Neural cell (in vitro differentiated cells): ENCODE data around the gene HDAC4. TPM values are rescaled to one million over a fixed set of nuclear protein-coding genes. Genes with fewer than 3 reads are reported as not detected.

ENCODE experiments used
- H2AFZ ChIP-seq: fragments of 200-600, 300-800 bp; sonication (generic), shearing (Covaris generic); 2 replicates; pipeline ENCODE4 v1.6.0; 2014; ENCODE audit warnings: low read depth, mild to moderate bottlenecking, antibody characterized with exemption, low read length, moderate library complexity
- H3F3A ChIP-seq: fragments of 200-600 bp; shearing (Covaris generic); 2 replicates; pipeline ENCODE4 v1.6.1; 2016; ENCODE audit warnings: mild to moderate bottlenecking, moderate library complexity, mixed read lengths, antibody characterized with exemption, low read length; ENCODE audit not compliant: insufficient read depth, poor library complexity, severe bottlenecking
- H3K27ac ChIP-seq: fragments of 200-600, 300-800 bp; sonication (generic), shearing (Covaris generic); 2 replicates; pipeline ENCODE4 v1.5.1; 2014; ENCODE audit warnings: mild to moderate bottlenecking, low read length, moderate library complexity
- H3K27me3 ChIP-seq: fragments of 300-800, 200-600 bp; sonication (generic), shearing (Covaris generic); 2 replicates; pipeline ENCODE4 v1.6.0; 2014; ENCODE audit warnings: mild to moderate bottlenecking, low read depth, low read length, moderate library complexity; ENCODE audit not compliant: insufficient read depth
- H3K36me3 ChIP-seq: fragments of 300-800, 200-600 bp; sonication (generic), shearing (Covaris generic); 2 replicates; pipeline ENCODE4 v1.5.1; 2014; ENCODE audit warnings: mild to moderate bottlenecking, antibody characterized with exemption, low read length, moderate library complexity; ENCODE audit not compliant: insufficient read depth
- H3K4me2 ChIP-seq: fragments of 300-800, 200-600 bp; sonication (generic), shearing (Covaris generic); 2 replicates; pipeline ENCODE4 v1.6.0; 2014; ENCODE audit warnings: mild to moderate bottlenecking, low read length
- H3K4me3 ChIP-seq: fragments of 300-800, 200-600 bp; sonication (generic), shearing (Covaris generic); 2 replicates; pipeline ENCODE4 v1.5.1; 2014; ENCODE audit warnings: mild to moderate bottlenecking, low read length, moderate library complexity
- H3K79me2 ChIP-seq: fragments of 200-600 bp; shearing (Covaris generic); replicated peaks from 2 replicates; pipeline ENCODE4 v1.6.0; 2014; ENCODE audit warnings: mild to moderate bottlenecking, low read length, moderate library complexity; ENCODE audit not compliant: insufficient read depth
- H3K9ac ChIP-seq: fragments of 300-800, 200-600 bp; sonication (generic), shearing (Covaris generic); 2 replicates; pipeline ENCODE4 v1.6.1; 2016; ENCODE audit warnings: mild to moderate bottlenecking, low read length, mixed read lengths
- H3K9me2 ChIP-seq: fragments of 200-600 bp; shearing (Covaris generic); 2 replicates; pipeline ENCODE4 v1.6.1; 2016; ENCODE audit warnings: mild to moderate bottlenecking, low read length, mixed read lengths; ENCODE audit not compliant: insufficient read depth
- H3K9me3 ChIP-seq: fragments of 200-600, 300-800 bp; sonication (generic), shearing (Covaris generic); 2 replicates; pipeline ENCODE4 v1.6.1; 2016; ENCODE audit warnings: mild to moderate bottlenecking, mixed run types, low read length, moderate library complexity, mixed read lengths
- H4K20me1 ChIP-seq: fragments of 200-600 bp; shearing (Covaris generic); 2 replicates; pipeline ENCODE4 v1.6.1; 2016; ENCODE audit warnings: mild to moderate bottlenecking, mixed run types; ENCODE audit not compliant: insufficient read depth
- CTCF ChIP-seq: fragments of 450-650 bp; IDR thresholded peaks from 2 replicates; pipeline ENCODE4 v1.5.1; 2014; ENCODE audit warnings: antibody characterized with exemption, mild to moderate bottlenecking, moderate library complexity; ENCODE audit not compliant: poor library complexity, severe bottlenecking
- EP300 ChIP-seq: fragments of 450-650 bp; conservative IDR thresholded peaks from 2 replicates; pipeline ENCODE4 v1.6.1; 2014; ENCODE audit warnings: antibody characterized with exemption, mild to moderate bottlenecking, moderate library complexity; ENCODE audit not compliant: poor library complexity, severe bottlenecking
- EZH2 ChIP-seq: fragments of 200-600, 300-800 bp; shearing (Covaris generic), sonication (generic); IDR thresholded peaks from 2 replicates; pipeline ENCODE4 v1.6.1; 2014; ENCODE audit warnings: antibody characterized with exemption, low read length, borderline replicate concordance, mild to moderate bottlenecking; ENCODE audit not compliant: insufficient read depth, poor library complexity, severe bottlenecking
- MXI1 ChIP-seq: fragments of 450-650 bp; conservative IDR thresholded peaks from 2 replicates; pipeline ENCODE4 v1.6.1; 2014; ENCODE audit warnings: antibody characterized with exemption, mild to moderate bottlenecking; ENCODE audit not compliant: poor library complexity, severe bottlenecking
- POLR2AphosphoS5 ChIP-seq: IDR thresholded peaks from 2 replicates; pipeline ENCODE4 v1.6.1; 2012
- RAD21 ChIP-seq: fragments of 450-650 bp; conservative IDR thresholded peaks from 2 replicates; pipeline ENCODE4 v1.6.1; 2014; ENCODE audit warnings: antibody characterized with exemption, mild to moderate bottlenecking, moderate library complexity
- REST ChIP-seq: IDR thresholded peaks from 2 replicates; pipeline ENCODE4 v1.6.1; 2012; ENCODE audit warnings: borderline replicate concordance
- SMC3 ChIP-seq: fragments of 450-650 bp; conservative IDR thresholded peaks from 2 replicates; pipeline ENCODE4 v1.6.1; 2014; ENCODE audit warnings: antibody characterized with exemption, mild to moderate bottlenecking, moderate library complexity; ENCODE audit not compliant: poor library complexity
- TAF1 ChIP-seq: IDR thresholded peaks from 2 replicates; pipeline ENCODE4 v1.6.1; 2012; ENCODE audit warnings: low read depth
- polyA plus RNA-seq: library from polyadenylated mRNA; depleted of rRNA; stranded (reverse); fragments of >200 nt; gene quantifications from 2 replicates; pipeline ENCODE4 v1.2.3, GENCODE V29; 2014

The HDAC4 gene
- polyA plus RNA-seq, 1 donor from 2014 or later, result 3.4 TPM

GRCh38 chr2:239148495-239149200, 252.2 kb downstream of the HDAC4 start:
- TF ChIP-seq EP300 (no peak), SMC3 (no peak), REST (no peak), CTCF (no peak), RAD21 (no peak), TAF1 (no peak), MXI1 (no peak), EZH2 (no peak), POLR2AphosphoS5 (no peak)

GRCh38 chr2:239147376-239147775, 253.4 kb downstream of the HDAC4 start:
- H3K27ac ChIP-seq, result no peak overlapping the region
- no peak overlapping the region for H3K9ac ChIP-seq
- H3K27me3 ChIP-seq, result no peaks in the 10 kb centered on the region
- no peaks in the 10 kb centered on the region for H4K20me1 ChIP-seq
- no peaks in the 10 kb centered on the region for H3K9me3 ChIP-seq
- no peak overlapping the region for H3K4me3 ChIP-seq
- H3K9me2 ChIP-seq, result no peaks in the 10 kb centered on the region
- no peak overlapping the region for H3K4me2 ChIP-seq
- no peaks in the 10 kb centered on the region for H3K79me2 ChIP-seq
- no peaks in the 10 kb centered on the region for H3F3A ChIP-seq
- TF ChIP-seq SMC3, result no peak
- no peak overlapping the region for H2AFZ ChIP-seq
- no peaks in the 10 kb centered on the region for H3K36me3 ChIP-seq

More at GRCh38 chr2:239148495-239149200, 252.2 kb downstream of the HDAC4 start:
- Histone ChIP-seq H3K27me3 (no peaks in the 10 kb centered on the region), H3K4me2 (no peak overlapping the region), H2AFZ (no peak overlapping the region), H3K4me3 (no peak overlapping the region), H3K9me2 (no peaks in the 10 kb centered on the region), H3K79me2 (no peaks in the 10 kb centered on the region), H4K20me1 (no peaks in the 10 kb centered on the region), H3K9me3 (no peaks in the 10 kb centered on the region), H3F3A (no peaks in the 10 kb centered on the region), H3K9ac (no peak overlapping the region), H3K27ac (no peak overlapping the region), H3K36me3 (no peaks in the 10 kb centered on the region)
